Erythroblast (primary cell): Measurements from ENCODE around the gene ITPKC.

ENCODE experiments used
- GATA1 ChIP-seq: IDR thresholded peaks from 2 replicates; pipeline ENCODE4 v1.6.1; 2011; ENCODE audit warnings: low read depth, mild to moderate bottlenecking, control low read depth, low read length, moderate library complexity
- POLR2A ChIP-seq: IDR thresholded peaks from 2 replicates; pipeline ENCODE4 v1.6.1; 2011; ENCODE audit warnings: mild to moderate bottlenecking, low read length

GRCh38 chr19:40701758-40702157, 15.2 kb upstream of the ITPKC start:
- no peak for TF ChIP-seq POLR2A
- no peak for TF ChIP-seq GATA1
